Measurements from ENCODE around the gene BANF1.
"Not testable (repeated sequence)": the region's sequence is repeated elsewhere in the genome, so short reads cannot be mapped to it uniquely, and the experiment has no call there.

The BANF1 gene

DNA sequence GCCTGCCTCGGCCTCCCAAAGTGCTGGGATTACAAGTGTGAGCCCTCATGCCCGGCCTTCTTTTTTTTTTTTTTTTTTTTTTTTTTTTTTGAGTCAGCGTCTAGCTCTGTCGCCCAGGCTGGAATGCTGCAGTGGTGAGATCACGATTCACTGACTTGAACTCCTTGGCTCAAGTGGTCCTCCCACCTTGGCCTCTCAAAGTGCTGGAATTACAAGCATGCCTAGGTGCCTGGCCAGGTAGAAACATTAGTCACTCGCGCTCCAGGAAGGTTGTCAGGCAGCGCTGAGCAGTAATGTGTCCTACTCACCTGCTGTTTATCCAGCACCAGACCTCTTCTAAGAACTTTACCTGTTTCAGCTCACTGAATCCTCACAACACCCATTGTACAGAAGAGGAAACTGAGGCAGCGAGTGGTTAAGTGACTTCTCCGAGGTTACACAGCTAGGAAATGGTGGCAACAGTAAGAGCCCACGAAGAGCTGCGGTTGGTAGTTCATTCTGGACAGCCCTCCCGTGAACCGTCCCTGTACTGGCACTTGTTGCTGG is 9.0 kb downstream of the BANF1 start:
- DNase-seq (ENCODE audit: low spot score): peak; percentile 60
- FAIRE-seq: peak; percentile 42

DNA sequence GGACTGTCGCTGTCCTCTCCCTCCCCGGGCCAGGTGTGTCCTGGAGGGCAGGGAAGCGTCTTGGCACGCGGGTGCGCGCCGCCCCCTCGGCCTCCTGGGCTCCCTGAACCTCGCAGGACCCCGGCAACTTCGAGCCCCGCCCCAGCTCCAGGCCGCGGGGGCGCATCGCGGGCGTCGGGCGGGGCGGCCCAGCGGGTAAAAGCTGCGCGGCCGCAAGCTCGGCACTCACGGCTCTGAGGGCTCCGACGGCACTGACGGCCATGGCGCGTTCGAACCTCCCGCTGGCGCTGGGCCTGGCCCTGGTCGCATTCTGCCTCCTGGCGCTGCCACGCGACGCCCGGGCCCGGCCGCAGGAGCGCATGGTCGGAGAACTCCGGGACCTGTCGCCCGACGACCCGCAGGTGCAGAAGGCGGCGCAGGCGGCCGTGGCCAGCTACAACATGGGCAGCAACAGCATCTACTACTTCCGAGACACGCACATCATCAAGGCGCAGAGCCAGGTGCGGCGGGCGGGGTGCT is 9.5 kb downstream of the BANF1 start, which contains the start of gene CST6:
TSS of gene CST6 (plus strand) at position 224 of the 519 bp plus-strand sequence. CDS start at position 261, 37 bp downstream.
- no peak for DNase-seq (ENCODE audit: low spot score)
- FAIRE-seq: no peak

- FAIRE-seq (no peak), DNase-seq (ENCODE audit: low spot score) (no peak)
Observed at GRCh38 chr11:66012371-66012945, 10.2 kb downstream of the BANF1 start.

DNA sequence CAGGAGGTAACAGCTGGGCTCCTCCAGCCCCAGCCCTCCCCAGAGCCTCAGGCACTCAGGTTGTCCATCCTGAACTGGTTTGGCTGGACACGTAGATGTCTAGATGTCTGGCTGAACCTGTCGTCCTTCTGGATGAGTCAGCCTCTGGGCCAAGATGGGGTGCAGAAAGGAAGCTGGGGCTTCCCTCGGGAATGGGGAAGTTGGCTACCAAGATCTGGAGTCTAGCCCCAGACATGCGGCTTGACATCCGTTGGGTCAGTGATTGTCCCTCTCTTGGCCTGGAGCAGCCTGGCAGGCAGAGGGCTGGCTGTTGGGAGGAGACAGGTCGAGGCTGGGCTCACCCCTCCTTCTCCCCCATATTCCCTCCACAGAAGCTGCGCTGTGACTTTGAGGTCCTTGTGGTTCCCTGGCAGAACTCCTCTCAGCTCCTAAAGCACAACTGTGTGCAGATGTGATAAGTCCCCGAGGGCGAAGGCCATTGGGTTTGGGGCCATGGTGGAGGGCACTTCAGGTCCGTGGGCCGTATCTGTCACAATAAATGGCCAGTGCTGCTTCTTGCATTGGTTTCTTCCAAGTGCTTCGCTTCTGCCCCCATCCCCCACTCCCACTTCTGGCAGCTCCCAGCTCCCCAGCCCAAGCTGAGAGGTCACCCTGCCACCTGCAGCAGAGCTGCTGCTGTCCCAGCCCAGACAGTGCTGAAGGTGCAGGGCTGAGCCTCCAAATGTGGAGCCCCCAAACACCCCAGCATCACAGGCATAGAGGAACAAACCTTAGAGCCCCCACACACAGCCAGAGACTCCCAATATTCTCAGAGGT is 10.9 kb downstream of the BANF1 start:
- DNase-seq (ENCODE audit: low spot score): no peak
- FAIRE-seq: no peak

- no peak for DNase-seq (ENCODE audit: low spot score)
- no peak for FAIRE-seq
Observed at GRCh38 chr11:66013762-66014100, 11.4 kb downstream of the BANF1 start.

GRCh38 chr11:66014804-66015453 is 12.6 kb downstream of the BANF1 start:
- FAIRE-seq (no peak), DNase-seq (ENCODE audit: low spot score) (no peak)

DNA sequence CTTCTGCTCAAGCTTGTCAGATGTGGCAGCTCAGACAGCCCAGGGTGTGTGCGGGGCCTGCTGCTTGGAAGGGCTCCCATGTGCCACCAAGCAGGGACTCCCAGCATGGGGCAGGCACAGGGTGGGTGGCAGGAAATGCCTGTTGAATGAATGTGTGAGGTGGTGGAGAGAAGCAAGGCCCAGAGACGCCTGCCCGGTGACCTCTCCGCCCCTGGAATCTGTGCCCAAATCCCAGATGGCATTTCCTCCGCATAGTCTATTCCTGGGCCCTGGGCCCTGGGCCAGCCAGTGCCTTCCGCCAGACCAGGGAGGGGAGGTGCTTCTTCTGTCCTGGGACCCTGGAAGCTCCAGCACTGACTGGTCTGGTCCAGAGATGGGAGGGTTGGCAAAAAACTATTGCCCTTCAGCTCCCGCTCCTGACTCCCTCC is 13.2 kb downstream of the BANF1 start:
- FAIRE-seq (peak; percentile 9), DNase-seq (ENCODE audit: low spot score) (peak; percentile 57)

DNA sequence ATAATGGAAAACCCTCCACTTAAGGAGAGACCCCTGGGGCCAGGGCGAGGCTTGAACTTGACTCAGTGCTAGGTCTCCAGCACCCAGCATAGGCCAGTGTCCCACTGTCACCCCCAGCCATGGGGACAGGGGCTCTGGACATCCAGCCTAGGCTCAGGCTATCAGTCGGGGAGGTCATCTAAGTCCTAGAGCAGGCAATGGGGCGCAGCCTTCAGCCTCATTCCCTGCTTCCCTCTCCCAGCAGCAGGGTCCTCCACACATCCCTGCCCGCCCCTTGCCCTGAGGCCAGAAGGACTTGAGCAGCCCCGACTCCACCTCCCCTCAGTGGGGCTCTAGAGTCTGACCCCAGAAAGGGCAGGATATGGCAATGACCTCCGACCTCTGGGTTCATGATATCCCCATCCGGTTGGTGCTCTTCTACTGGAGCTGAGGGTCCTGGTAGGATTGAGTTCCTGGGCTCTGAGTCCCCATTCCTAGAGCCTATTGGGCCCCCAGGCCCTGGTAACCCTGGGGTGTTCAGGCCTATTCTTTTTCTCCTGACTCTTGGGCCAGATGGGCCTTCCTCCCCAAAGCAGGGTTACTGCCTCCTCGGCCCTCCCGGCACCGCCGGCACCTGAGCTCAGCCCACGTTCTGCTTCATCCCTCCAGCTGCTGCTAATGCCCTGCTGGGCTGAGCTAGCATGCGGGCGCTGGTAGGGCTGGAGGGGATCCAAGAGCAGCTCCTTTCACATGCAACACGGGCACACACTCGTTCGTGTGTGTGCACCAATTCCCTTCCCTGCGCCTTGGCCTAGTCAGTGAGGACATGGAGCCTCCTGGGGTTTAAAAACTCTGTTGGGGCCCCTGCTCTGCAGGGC is 13.9 kb downstream of the BANF1 start:
- FAIRE-seq (no peak), DNase-seq (ENCODE audit: low spot score) (no peak)

DNA sequence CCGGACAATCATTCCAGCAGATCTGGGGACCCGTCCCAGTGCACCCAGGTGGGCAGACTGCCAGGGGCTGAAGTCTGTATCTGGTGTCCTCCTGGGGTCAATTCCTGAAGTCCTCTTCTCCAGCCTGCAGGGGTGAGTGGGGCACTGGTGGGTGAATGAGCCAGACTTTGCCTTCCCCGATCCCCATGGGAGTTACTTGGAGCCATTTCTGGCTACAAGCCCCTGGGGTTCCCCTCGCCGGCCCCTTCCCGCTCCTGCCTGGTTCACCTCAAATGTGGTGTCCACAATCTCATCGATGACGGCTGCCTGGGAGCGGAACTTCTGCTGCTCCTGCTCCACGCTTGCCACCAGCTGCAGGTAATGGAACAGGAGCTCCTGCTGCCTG is 14.5 kb downstream of the BANF1 start:
- FAIRE-seq (no peak), DNase-seq (ENCODE audit: low spot score) (no peak)

- FAIRE-seq (no peak), DNase-seq (ENCODE audit: low spot score) (no peak)
Observed at GRCh38 chr11:66017321-66017720, 15.0 kb downstream of the BANF1 start.

DNA sequence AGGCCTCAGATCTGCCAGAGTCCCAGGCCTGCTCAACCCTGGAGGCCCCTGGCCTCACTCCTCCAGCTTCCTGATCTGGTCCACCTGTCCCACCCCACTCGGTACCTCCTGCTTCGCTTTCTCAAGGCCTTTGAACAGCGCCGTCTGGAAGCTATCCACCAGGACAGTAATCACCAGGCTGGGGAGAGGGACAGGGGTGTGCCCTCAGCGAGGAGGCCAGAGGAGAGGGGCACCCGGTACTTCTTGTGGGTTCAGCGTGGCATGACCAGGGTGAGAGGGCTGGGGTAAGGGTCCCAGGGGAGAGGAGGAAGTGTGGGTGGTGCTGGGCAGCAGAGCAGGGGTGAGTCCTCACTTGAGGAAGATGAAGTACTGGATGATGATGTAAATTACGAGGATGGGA is 17.9 kb downstream of the BANF1 start:
- peak; percentile 13 for FAIRE-seq
- DNase-seq (ENCODE audit: low spot score): no peak

DNA sequence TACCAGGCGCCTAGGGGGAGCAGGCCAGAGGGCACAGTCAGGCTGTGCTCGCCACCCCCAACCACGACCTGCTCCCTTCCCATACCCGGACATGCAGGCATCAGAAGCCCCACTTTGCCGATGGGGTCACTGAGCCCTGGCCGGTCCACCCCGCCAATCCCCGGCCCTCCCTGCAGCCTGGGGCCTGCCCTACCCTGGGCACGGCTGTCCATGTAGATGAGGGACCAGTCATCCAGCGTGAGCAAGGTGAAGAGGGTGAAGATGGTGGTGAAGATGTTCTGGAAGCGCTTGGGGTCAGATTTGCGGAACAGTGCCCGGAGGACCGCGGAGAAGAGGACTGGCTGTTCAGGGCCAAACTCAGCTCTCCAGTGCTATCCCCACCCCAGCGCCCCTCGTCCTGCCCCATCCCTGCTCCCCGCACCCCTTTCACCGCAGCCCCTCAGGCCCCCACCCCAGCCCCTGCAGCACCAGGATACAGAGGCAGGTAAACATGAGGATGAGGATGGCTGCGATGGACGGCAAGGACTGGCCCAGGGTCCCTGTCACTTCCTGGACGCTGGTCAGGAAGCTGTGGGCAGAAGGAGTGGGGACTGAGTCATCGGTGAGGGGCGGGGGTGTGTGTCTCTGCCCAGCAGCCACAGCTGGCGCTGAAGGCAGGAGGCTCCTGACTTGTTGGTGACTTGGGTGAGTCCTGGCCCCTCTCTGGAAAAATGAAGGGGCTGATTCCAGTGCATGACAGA is 18.5 kb downstream of the BANF1 start:
- DNase-seq (ENCODE audit: low spot score): peak; percentile 94
- peak; percentile 72 for FAIRE-seq

DNA sequence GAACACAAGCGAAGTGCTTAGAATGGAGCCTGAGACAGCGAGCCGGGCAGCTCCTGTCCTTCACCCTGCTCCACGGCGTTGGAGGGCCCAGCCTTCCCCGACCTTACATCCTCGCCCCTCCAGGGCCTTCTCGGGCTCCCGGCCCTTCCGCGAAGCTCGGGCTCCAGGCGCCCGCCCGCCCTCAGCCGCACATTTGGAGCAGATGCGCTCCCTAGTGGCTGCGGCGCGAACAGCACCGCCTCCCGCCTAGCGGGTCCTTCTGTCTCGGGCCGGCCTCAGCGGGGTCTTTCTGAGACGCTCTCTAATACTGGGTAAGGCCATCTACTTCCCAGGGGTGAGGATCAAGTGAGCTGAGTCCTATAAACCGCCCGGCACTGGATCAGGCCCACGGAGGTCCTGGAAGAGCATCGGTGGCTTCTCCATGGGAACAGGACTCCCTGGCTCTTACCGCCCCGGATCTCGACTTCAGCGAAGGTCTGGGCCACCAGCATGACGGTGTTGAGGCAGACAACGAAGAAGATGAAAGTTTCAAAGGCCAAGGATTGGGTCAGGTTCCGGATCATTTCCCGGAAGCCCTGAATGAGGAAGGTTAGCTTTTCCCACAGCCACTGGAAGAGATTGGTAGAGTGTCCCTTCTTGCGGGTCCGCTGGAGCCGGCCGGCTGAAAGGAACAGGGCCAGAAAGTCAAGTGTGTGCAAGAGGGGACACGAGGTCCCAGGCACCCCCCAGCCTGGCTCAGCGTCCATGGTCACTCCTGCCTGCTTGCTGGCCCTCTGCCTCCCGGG is 20.3 kb downstream of the BANF1 start:
- peak; percentile 20 for FAIRE-seq
- DNase-seq (ENCODE audit: low spot score): peak; percentile 87

DNA sequence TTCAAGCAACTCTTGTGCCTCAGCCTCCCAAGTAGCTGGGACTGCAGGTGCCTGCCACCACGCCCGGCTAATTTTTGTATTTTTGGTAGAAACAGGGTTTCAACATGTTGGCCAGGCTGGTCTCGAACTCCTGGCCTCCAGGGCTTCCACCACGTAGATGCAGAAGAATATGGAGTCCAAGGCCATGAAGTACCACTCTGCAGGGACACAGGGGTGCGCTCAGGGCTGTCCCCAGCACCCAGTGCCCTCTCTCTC is 20.8 kb downstream of the BANF1 start:
- DNase-seq (ENCODE audit: low spot score); FAIRE-seq: not testable (repeated sequence)

DNA sequence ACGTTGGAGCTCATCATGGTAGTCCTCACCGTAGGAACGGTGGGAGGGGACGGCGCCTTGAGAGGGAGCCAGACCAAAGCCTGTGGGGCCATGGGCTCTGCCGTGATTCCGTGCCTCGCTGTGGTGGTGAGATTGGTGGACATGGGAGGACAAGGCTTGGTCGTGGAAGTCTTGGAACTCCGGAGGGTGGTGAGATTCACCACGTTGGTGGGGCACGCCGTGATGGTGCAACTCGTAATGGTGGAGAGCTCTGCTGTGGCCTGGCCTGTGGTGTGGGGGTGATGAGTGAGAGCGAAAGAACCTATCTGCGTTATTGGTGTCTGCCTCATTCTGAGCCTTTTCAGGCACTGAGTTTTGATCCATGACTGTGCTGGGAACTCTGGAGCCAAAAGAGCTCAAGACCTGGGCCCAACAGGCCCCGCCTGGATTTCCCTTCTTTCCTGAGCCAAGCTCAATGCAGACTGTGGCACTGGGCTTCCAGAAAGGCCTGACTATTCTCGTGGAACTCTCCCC is 23.8 kb downstream of the BANF1 start, which contains the start of gene CATSPER1:
TSS of gene CATSPER1 (minus strand) at position 463 of the 513 bp plus-strand sequence. CDS start at position 363, 100 bp downstream.
- DNase-seq (ENCODE audit: low spot score): no peak
- FAIRE-seq: no peak

GRCh38 chr11:66032957-66033735 is 30.8 kb downstream of the BANF1 start:
- no peak for FAIRE-seq
- DNase-seq (ENCODE audit: low spot score): no peak

- DNase-seq (ENCODE audit: low spot score) (no peak), FAIRE-seq (no peak)
Observed at GRCh38 chr11:66035653-66036333, 33.5 kb downstream of the BANF1 start.

- DNase-seq (ENCODE audit: low spot score) (no peak), FAIRE-seq (no peak)
Observed at GRCh38 chr11:66036334-66036710, 34.0 kb downstream of the BANF1 start.

All from urothelium cell line (cell line).